Activated CD8-positive, alpha-beta memory T cell treated with anti-CD3 and anti-CD28 coated beads for 4 hours (primary cell): ENCODE data around the gene A2ML1.
"Not testable (repeated sequence)": the region's sequence is repeated elsewhere in the genome, so short reads cannot be mapped to it uniquely, and the experiment has no call there.

Experiments used
- DNase-seq, 2 donors: peaks; one replicate each; pipeline ENCODE4 v3.0.0-alpha.2; 2020; ENCODE audit warnings: low read depth in 2 of 2

A2ML1 gene

GRCh38 chr12:8822298-8822697 is at the start of gene A2ML1:
TSS of gene A2ML1 (plus strand) at chr12:8822621. CDS start at chr12:8822652, 31 bp downstream.
- DNase-seq, result no peak

GRCh38 chr12:8773461-8773860 is 49.0 kb upstream of the A2ML1 start:
- no peak for DNase-seq

- DNase-seq, result no peak
Observed at GRCh38 chr12:8779281-8779680, 43.1 kb upstream of the A2ML1 start.

- DNase-seq, result no peak
Observed at GRCh38 chr12:8779862-8780261, 42.6 kb upstream of the A2ML1 start.

GRCh38 chr12:8780389-8780788 is 42.0 kb upstream of the A2ML1 start:
- no peak for DNase-seq

GRCh38 chr12:8781381-8782127 is 40.9 kb upstream of the A2ML1 start:
- no peak for DNase-seq

GRCh38 chr12:8784290-8784888 is 38.0 kb upstream of the A2ML1 start:
- no peak for DNase-seq

GRCh38 chr12:8785499-8785898 is 36.9 kb upstream of the A2ML1 start:
- no peak for DNase-seq

- DNase-seq, result not testable (repeated sequence)
Observed at GRCh38 chr12:8787206-8787605, 35.2 kb upstream of the A2ML1 start.

GRCh38 chr12:8788706-8789105 is 33.7 kb upstream of the A2ML1 start:
- not testable (repeated sequence) for DNase-seq

- DNase-seq, result not testable (repeated sequence)
Observed at GRCh38 chr12:8789341-8790013, 32.9 kb upstream of the A2ML1 start.

- not testable (repeated sequence) for DNase-seq
Observed at GRCh38 chr12:8793226-8793625, 29.2 kb upstream of the A2ML1 start.

GRCh38 chr12:8794611-8795010 is 27.8 kb upstream of the A2ML1 start:
- DNase-seq, result not testable (repeated sequence)

- no peak for DNase-seq
Observed at GRCh38 chr12:8796831-8797626, 25.4 kb upstream of the A2ML1 start.

GRCh38 chr12:8801213-8801612 is 21.2 kb upstream of the A2ML1 start:
- DNase-seq, result not testable (repeated sequence)

- not testable (repeated sequence) for DNase-seq
Observed at GRCh38 chr12:8804833-8805232, 17.6 kb upstream of the A2ML1 start.

GRCh38 chr12:8805487-8805886 is 16.9 kb upstream of the A2ML1 start:
- not testable (repeated sequence) for DNase-seq

- not testable (repeated sequence) for DNase-seq
Observed at GRCh38 chr12:8807084-8807483, 15.3 kb upstream of the A2ML1 start.

GRCh38 chr12:8810112-8810511 is 12.3 kb upstream of the A2ML1 start:
- DNase-seq, result not testable (repeated sequence)

- DNase-seq, result no peak
Observed at GRCh38 chr12:8813572-8814357, 8.7 kb upstream of the A2ML1 start.

- no peak for DNase-seq
Observed at GRCh38 chr12:8816448-8817050, 5.9 kb upstream of the A2ML1 start.
